Upper lobe of left lung (tissue), 6 donors: ENCODE results near the gene RNF39. TPM values are rescaled to one million over a fixed set of nuclear protein-coding genes. Genes with fewer than 3 reads are reported as not detected.
"Not testable (repeated sequence)": the region's sequence is repeated elsewhere in the genome, so short reads cannot be mapped to it uniquely, and the experiment has no call there.

Experiments
- ATAC-seq, 2 donors: fragments of 200-7000 bp; cut with Tn5 transposase; one replicate each; pipeline ENCODE4 v1.9.1; 2022; ENCODE audit warnings: mild to moderate bottlenecking in 2 of 2, moderate library complexity in 2 of 2; ENCODE audit not compliant: low FRiP score in 2 of 2
- DNase-seq, 2 donors: peaks; one replicate each; pipeline ENCODE4 v3.0.0-alpha.2; 2019 to 2020
- H3K27ac ChIP-seq, 4 donors: fragments of 200-600 bp; sonication (generic); one replicate each; pipeline ENCODE4 v1.5.1; 2016 to 2019
- H3K27me3 ChIP-seq, 4 donors: fragments of 200-600 bp; sonication (generic); one replicate each; pipeline ENCODE4 v1.5.1; 2017 to 2019
- H3K36me3 ChIP-seq, 4 donors: fragments of 200-600 bp; sonication (generic); one replicate each; pipeline ENCODE4 v1.5.1; 2016 to 2019
- H3K4me1 ChIP-seq, 4 donors: fragments of 200-600 bp; sonication (generic); one replicate each; pipeline ENCODE4 v1.5.1; 2018 to 2019
- H3K4me3 ChIP-seq, 4 donors: fragments of 200-600 bp; sonication (generic); one replicate each; pipeline ENCODE4 v1.5.1; 2017 to 2019; ENCODE audit warnings: mild to moderate bottlenecking in 2 of 4, moderate library complexity in 1 of 4
- H3K9me3 ChIP-seq, 4 donors: fragments of 200-600 bp; sonication (generic); one replicate each; pipeline ENCODE4 v1.5.1; 2018 to 2019
- EP300 ChIP-seq, 4 donors: sonication (generic); formaldehyde crosslinking; IDR thresholded peaks; one replicate each; pipeline ENCODE4 v1.5.1; 2017; ENCODE audit warnings: antibody characterized with exemption in 4 of 4, control low read depth in 2 of 4
- POLR2A ChIP-seq, 4 donors: fragments of 450-650 bp; IDR thresholded peaks; one replicate each; pipeline ENCODE4 v1.5.1; 2016 to 2017; ENCODE audit warnings: antibody characterized with exemption in 4 of 4, mild to moderate bottlenecking in 2 of 4
- POLR2AphosphoS5 ChIP-seq, 2 donors: sonication (generic); formaldehyde crosslinking; IDR thresholded peaks; one replicate each; pipeline ENCODE4 v1.5.1; 2017; ENCODE audit warnings: antibody characterized with exemption in 2 of 2
- WGBS, 2 donors: methylation state at CpG; one replicate each; pipeline ENCODE4 v1.1.5; 2017 to 2018; 5-methylcytosine and 5-hydroxymethylcytosine counted together
- total RNA-seq, 6 donors: library from RNA; depleted of rRNA in 4 of 6; stranded (reverse); fragments of >200 nt in 4 of 6; gene quantifications; one replicate each; pipeline versions ENCODE4 v1.1.0 to v1.2.1, GENCODE V29; 2016 to 2021
- TF ChIP-seq, protein P1 (sequence below), 6 experiments: fragments of 450-650 bp in 4 of 6; fragments of 200-600 bp in 2 of 6; sonication (generic) in 2 of 6; IDR thresholded peaks; one replicate each; pipeline ENCODE4 v1.5.1; 2016 to 2019; ENCODE audit warnings: antibody characterized with exemption in 6 of 6
- donor health status: DM: no; HTN: no; CAD: no; lungs with moderate emphysema.
- donor health status: DM: no; HTN: yes; CAD: no; lungs with severe emphysema.

RNF39 gene, protein sequence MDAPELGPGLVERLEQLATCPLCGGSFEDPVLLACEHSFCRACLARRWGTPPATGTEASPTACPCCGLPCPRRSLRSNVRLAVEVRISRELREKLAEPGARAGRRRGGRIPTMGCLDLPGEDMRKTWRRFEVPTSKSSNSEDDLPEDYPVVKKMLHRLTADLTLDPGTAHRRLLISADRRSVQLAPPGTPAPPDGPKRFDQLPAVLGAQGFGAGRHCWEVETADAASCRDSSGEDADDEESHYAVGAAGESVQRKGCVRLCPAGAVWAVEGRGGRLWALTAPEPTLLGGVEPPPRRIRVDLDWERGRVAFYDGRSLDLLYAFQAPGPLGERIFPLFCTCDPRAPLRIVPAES
- 1 to 10 TPM; 2.0 to 4.2 (median 2.8) TPM for total RNA-seq

- ATAC-seq (peak in 1 of 2 donors; percentile 27), DNase-seq (peak in 1 of 2 donors; percentile 84)
- peak within 1 kb of the TSS; percentile 25 to 59 (median 51) for H3K4me3 ChIP-seq
- H3K27ac ChIP-seq, result peak within 1 kb of the TSS; percentile 22 to 65 (median 41)
- H3K27me3 ChIP-seq, result peaks cover 1 to 24% (median 12%) of the 10 kb centered on the region in 4 donors
- H3K36me3 ChIP-seq, result peaks cover 0 to 4% (median 2%) of the 10 kb centered on the region in 4 donors
- TF ChIP-seq EP300 (IDR thresholded peaks at IDR 0.05), result no peak
- TF ChIP-seq POLR2AphosphoS5 (IDR thresholded peaks at IDR 0.05), result no peak
- TF ChIP-seq POLR2A (IDR thresholded peaks at IDR 0.05), result peak in 2 of 4 donors; percentile 25 to 73
- TF ChIP-seq, protein P1, sequence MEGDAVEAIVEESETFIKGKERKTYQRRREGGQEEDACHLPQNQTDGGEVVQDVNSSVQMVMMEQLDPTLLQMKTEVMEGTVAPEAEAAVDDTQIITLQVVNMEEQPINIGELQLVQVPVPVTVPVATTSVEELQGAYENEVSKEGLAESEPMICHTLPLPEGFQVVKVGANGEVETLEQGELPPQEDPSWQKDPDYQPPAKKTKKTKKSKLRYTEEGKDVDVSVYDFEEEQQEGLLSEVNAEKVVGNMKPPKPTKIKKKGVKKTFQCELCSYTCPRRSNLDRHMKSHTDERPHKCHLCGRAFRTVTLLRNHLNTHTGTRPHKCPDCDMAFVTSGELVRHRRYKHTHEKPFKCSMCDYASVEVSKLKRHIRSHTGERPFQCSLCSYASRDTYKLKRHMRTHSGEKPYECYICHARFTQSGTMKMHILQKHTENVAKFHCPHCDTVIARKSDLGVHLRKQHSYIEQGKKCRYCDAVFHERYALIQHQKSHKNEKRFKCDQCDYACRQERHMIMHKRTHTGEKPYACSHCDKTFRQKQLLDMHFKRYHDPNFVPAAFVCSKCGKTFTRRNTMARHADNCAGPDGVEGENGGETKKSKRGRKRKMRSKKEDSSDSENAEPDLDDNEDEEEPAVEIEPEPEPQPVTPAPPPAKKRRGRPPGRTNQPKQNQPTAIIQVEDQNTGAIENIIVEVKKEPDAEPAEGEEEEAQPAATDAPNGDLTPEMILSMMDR (IDR thresholded peaks at IDR 0.05), result peak in 1 of 6 experiments; percentile 3
- no peaks in the 10 kb centered on the region for H3K9me3 ChIP-seq
- peaks cover 18 to 31% (median 25%) of the 10 kb centered on the region in 4 donors for H3K4me1 ChIP-seq
- 2 to 4% methylated on average over 18 to 32 of the region's 64 CpGs for WGBS, 2 donors
These were observed at the start of gene RNF39 for GRCh38 chr6:30075094-30075789. Gene RNF39 (minus strand): TSS chr6:30075769. CDS start chr6:30075585, 184 bp downstream.

DNA sequence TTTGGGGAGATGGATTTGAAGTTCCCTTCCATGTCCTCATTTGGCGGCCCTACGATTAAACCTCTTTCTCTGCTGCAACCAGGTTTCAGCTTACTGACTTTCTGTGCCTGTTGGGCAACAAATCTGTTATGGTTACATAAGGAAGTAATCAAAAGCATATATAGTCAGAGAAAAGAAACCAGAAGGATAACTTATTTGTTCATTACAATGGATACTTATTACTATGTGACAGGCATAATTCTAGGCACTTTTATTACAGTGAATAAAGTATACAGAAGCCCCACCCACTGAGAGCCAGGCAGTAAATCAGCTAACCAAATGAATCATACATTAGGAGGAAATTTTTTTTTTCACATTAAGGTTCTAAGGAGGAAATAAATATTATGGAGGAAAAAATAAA, 46.9 kb upstream of the RNF39 start:
- no peaks in the 10 kb centered on the region for H3K9me3 ChIP-seq
- 26 to 30% methylated on average over 2 of the region's 2 CpGs for WGBS, 2 donors
- DNase-seq (no peak), ATAC-seq (no peak)
- no peak overlapping the region for H3K4me3 ChIP-seq
- H3K36me3 ChIP-seq, result no peaks in the 10 kb centered on the region
- H3K4me1 ChIP-seq, result peaks cover 0 to 5% (median 3%) of the 10 kb centered on the region in 4 donors
- no peaks in the 10 kb centered on the region for H3K27me3 ChIP-seq
- TF ChIP-seq, protein P1 (IDR thresholded peaks at IDR 0.05), result no peak
- TF ChIP-seq EP300 (IDR thresholded peaks at IDR 0.05), result no peak
- no peak for TF ChIP-seq POLR2AphosphoS5 (IDR thresholded peaks at IDR 0.05)
- no peak for TF ChIP-seq POLR2A (IDR thresholded peaks at IDR 0.05)
- no peak overlapping the region for H3K27ac ChIP-seq

DNA sequence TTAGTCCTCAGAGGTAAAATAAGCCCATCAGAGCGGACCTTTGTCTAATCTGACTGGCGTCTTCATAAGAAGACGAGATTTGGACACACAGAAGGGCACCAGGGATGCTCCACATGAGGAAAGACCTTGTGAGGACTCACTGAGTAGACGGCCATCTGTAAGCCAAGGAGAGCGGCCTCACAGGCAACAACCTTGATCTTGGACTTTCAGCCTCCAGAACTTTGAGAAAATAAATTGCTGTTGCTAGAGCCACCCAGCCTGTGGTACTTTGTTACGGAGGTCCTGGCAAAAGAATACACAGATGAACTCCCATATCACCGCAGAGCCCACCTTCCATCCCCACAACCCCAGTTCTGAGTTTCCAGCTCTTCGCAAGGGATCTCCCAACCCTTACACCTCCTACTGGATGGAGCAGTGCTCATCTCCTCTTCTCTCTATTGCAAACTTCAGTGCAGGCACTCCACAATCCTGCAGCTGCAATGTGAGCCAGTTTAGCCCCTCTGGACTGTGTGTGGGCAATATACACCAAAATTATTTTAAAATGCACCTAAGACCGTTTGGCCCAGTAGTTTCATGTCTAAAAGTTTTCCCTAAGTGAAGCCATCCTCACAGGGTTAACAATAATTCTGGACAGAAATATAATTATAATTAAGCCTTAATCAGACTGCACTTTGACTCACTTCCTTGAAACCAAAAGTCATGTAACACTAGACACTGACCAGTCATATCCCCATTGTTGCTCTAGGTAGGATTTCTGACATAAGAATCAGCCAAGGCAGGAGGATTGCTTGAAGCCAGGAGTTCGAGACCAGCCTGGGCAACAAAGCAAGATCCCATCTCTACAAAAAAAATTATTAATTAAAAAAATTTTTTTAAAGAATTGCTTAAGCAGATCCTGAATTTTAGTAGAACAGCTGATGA, 46.1 kb upstream of the RNF39 start:
- no peak for TF ChIP-seq POLR2A (IDR thresholded peaks at IDR 0.05)
- TF ChIP-seq EP300 (IDR thresholded peaks at IDR 0.05), result no peak
- TF ChIP-seq, protein P1 (IDR thresholded peaks at IDR 0.05), result no peak
- no peak for TF ChIP-seq POLR2AphosphoS5 (IDR thresholded peaks at IDR 0.05)
- Histone ChIP-seq H3K27me3 (no peaks in the 10 kb centered on the region), H3K4me1 (no peaks in the 10 kb centered on the region), H3K4me3 (no peak overlapping the region), H3K27ac (no peak overlapping the region), H3K36me3 (no peaks in the 10 kb centered on the region), H3K9me3 (no peaks in the 10 kb centered on the region)
- 78 to 90% methylated on average over 10 of the region's 10 CpGs for WGBS, 2 donors
- ATAC-seq (no peak), DNase-seq (no peak)

DNA sequence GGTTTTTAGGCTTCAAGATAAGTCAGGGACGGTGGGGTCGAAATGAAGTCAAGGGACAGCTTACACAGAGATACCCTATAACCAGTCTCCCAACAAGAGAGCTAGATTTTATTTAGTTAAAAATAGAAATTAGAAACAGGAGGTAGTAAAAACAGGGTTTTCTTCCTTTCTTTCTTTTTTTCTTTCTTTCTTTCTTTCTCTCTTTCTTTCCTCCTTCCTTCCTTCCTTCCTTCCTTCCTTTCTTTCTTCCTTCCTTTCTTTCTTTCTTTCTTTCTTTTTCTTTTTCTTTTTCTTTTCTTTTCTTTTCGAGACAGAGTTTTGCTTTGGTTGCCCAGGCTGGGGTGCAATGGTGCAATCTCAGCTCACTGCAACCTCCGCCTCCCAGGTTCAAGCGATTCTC, 43.1 kb upstream of the RNF39 start:
- H3K36me3 ChIP-seq, H3K4me3 ChIP-seq, H3K27me3 ChIP-seq, H3K9me3 ChIP-seq, DNase-seq, H3K27ac ChIP-seq, H3K4me1 ChIP-seq, ATAC-seq: not testable (repeated sequence)
- 89 to 92% methylated on average over 5 of the region's 5 CpGs for WGBS, 2 donors

DNA sequence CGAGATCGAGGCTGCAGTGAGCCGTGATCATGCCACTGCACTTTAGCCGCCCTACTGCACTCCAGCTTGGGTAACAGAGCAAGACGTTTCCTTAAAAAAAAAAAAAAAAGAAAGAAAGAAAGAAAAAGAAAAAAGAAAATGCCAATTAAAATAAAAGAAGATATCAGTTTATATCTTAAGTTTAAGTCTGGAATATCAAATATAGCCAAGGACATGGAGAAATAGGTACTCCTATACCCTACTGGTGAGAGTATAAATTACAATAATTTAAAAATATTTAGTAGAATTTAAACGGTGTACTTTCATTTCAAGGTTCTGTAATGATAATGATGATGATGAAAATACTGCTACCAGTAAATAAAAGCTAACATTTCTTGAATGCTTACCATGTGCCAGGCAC, 41.2 kb upstream of the RNF39 start:
- no peak for DNase-seq
- H3K27ac ChIP-seq, result no peak overlapping the region
- TF ChIP-seq POLR2A (IDR thresholded peaks at IDR 0.05) (no peak), POLR2AphosphoS5 (IDR thresholded peaks at IDR 0.05) (no peak), EP300 (IDR thresholded peaks at IDR 0.05) (no peak)
- TF ChIP-seq, protein P1 (IDR thresholded peaks at IDR 0.05), result no peak
- no peaks in the 10 kb centered on the region for H3K4me1 ChIP-seq
- ATAC-seq, result no peak
- H3K9me3 ChIP-seq, result no peaks in the 10 kb centered on the region
- 75 to 83% methylated on average over 6 of the region's 6 CpGs for WGBS, 2 donors
- H3K4me3 ChIP-seq, result no peak overlapping the region
- no peaks in the 10 kb centered on the region for H3K36me3 ChIP-seq
- H3K27me3 ChIP-seq, result no peaks in the 10 kb centered on the region
